HepG2 (cell line): ENCODE measurements around the gene ATP2B3. TPM values are rescaled to one million over a fixed set of nuclear protein-coding genes. Genes with fewer than 3 reads are reported as not detected.

Source experiments
- ATAD3A ChIP-seq: sonication (generic); formaldehyde crosslinking; IDR thresholded peaks from 2 replicates; pipeline ENCODE4 v1.4.0; 2020; ENCODE audit warnings: missing genetic modification reagents
- ATM ChIP-seq: fragments of 450-650 bp; IDR thresholded peaks from 2 replicates; pipeline ENCODE4 v1.7.1; 2017; ENCODE audit warnings: mild to moderate bottlenecking, borderline replicate concordance
- HOMEZ ChIP-seq: IDR thresholded peaks from 2 replicates; pipeline ENCODE4 v1.6.1; 2016; ENCODE audit warnings: low read depth
- KIAA2018 ChIP-seq: sonication (generic); formaldehyde crosslinking; IDR thresholded peaks from 2 replicates; pipeline ENCODE4 v1.5.0; 2020; ENCODE audit warnings: mild to moderate bottlenecking, missing genetic modification reagents, borderline replicate concordance
- MXD3 ChIP-seq: IDR thresholded peaks from 2 replicates; pipeline ENCODE4 v1.6.1; 2016; ENCODE audit warnings: mild to moderate bottlenecking, missing biosample characterization, missing genetic modification reagents
- RAD21 ChIP-seq: fragments of 450-650 bp; formaldehyde crosslinking; IDR thresholded peaks from 2 replicates; pipeline ENCODE4 v1.5.0; 2020; ENCODE audit warnings: mild to moderate bottlenecking
- SCMH1 ChIP-seq: sonication (generic); formaldehyde crosslinking; IDR thresholded peaks from 2 replicates; pipeline ENCODE4 v1.9.0; 2021; ENCODE audit warnings: missing genetic modification reagents, mild to moderate bottlenecking, borderline replicate concordance
- SP140L ChIP-seq: sonication (generic); formaldehyde crosslinking; IDR thresholded peaks from 2 replicates; pipeline ENCODE4 v1.4.0; 2020; ENCODE audit warnings: missing genetic modification reagents, borderline replicate concordance
- TCF7L2 ChIP-seq: IDR thresholded peaks from 2 replicates; pipeline ENCODE4 v1.6.1; 2011; ENCODE audit warnings: mild to moderate bottlenecking, low read depth, low read length, moderate library complexity
- TERF1 ChIP-seq: sonication (generic); formaldehyde crosslinking; IDR thresholded peaks from 2 replicates; pipeline ENCODE4 v1.8.0; 2022; ENCODE audit warnings: mild to moderate bottlenecking, missing genetic modification reagents, moderate library complexity
- U2AF1 ChIP-seq: fragments of 200-400 bp; formaldehyde crosslinking; optimal IDR thresholded peaks from 2 replicates; pipeline ENCODE3; 2017; ENCODE audit warnings: mild to moderate bottlenecking, low read depth, low read length
- YEATS2 ChIP-seq: sonication (generic); formaldehyde crosslinking; IDR thresholded peaks from 2 replicates; pipeline ENCODE4 v1.4.0; 2020; ENCODE audit warnings: missing genetic modification reagents, borderline replicate concordance
- ZBTB8A ChIP-seq: sonication (generic); formaldehyde crosslinking; IDR thresholded peaks from 2 replicates; pipeline ENCODE4 v1.4.0; 2020; ENCODE audit warnings: mild to moderate bottlenecking, low read depth, missing genetic modification reagents, borderline replicate concordance
- ZFP36L2 ChIP-seq: sonication (generic); formaldehyde crosslinking; IDR thresholded peaks from 2 replicates; pipeline ENCODE4 v1.4.0; 2020; ENCODE audit warnings: missing genetic modification reagents
- ZKSCAN8 ChIP-seq: IDR thresholded peaks from 2 replicates; pipeline ENCODE4 v1.6.1; 2016; ENCODE audit warnings: borderline replicate concordance, missing genetic modification reagents, missing compliant biosample characterization
- ZNF674 ChIP-seq: sonication (generic); formaldehyde crosslinking; IDR thresholded peaks from 2 replicates; pipeline ENCODE4 v1.5.0; 2020; ENCODE audit warnings: low read depth, mild to moderate bottlenecking, missing genetic modification reagents
- ZNF788 ChIP-seq: sonication (generic); formaldehyde crosslinking; IDR thresholded peaks from 2 replicates; pipeline ENCODE4 v1.5.0; 2020; ENCODE audit warnings: mild to moderate bottlenecking, missing genetic modification reagents, borderline replicate concordance
- polyA plus RNA-seq, 8 experiments: library from polyadenylated mRNA; depleted of rRNA in 3 of 8; stranded (reverse) in 7 of 8; unstranded in 1 of 8; fragments of >200 nt; fragmentation: Illumina TruSeq in 4 of 8; extraction: Trizol in 4 of 8; gene quantifications; 2 replicates each; pipeline versions ENCODE4 v1.2.1 to v1.2.3, GENCODE V29; 2011 to 2016; ENCODE audit warnings: low read depth in 4 of 8, missing spikeins in 1 of 8, mixed read lengths in 1 of 8; ENCODE audit not compliant: insufficient read depth in 1 of 8
- total RNA-seq, 5 experiments: library from RNA; depleted of rRNA; stranded (reverse); fragments of >200 nt; fragmentation: Illumina TruSeq; extraction: Trizol; gene quantifications; 2 replicates each; pipeline ENCODE4 v1.2.3, GENCODE V29; 2016; ENCODE audit warnings: low read depth in 1 of 5

ATP2B3 gene
- total and polyA plus RNA-seq, 2 of the 13 experiments (the other 11 are each of a cell fraction or from before 2014, with no cell fraction given), result not detected

GRCh38 chrX:153623310-153624029 lies 106.0 kb downstream of the ATP2B3 start (continued):
- TF ChIP-seq KIAA2018 (CRISPR knock-in tag) (no peak), HOMEZ (no peak), SCMH1 (no peak), TERF1 (CRISPR knock-in tag) (no peak), ATM (no peak), ZNF674 (CRISPR knock-in tag) (no peak), ZKSCAN8 (CRISPR knock-in tag) (no peak), MXD3 (CRISPR knock-in tag) (no peak), ATAD3A (CRISPR knock-in tag) (no peak), ZNF788 (CRISPR knock-in tag) (peak; percentile 49; the same call in 1 of the 2 replicates), SP140L (CRISPR knock-in tag) (no peak), RAD21 (CRISPR knock-in tag) (no peak), ZFP36L2 (no peak), U2AF1 (no peak), YEATS2 (CRISPR knock-in tag) (no peak), ZBTB8A (CRISPR knock-in tag) (no peak), TCF7L2 (no peak)
